OCI-LY3 (cell line): Measurements from ENCODE around the gene MT1H.

ENCODE experiments used
- H2AFZ ChIP-seq: fragments of 200-600, 300-600 bp; shearing (Covaris generic); 2 replicates; pipeline ENCODE4 v1.6.0; 2014; ENCODE audit warnings: antibody characterized with exemption, low read depth, low read length
- H3K27ac ChIP-seq: fragments of 200-600, 300-600 bp; sonication (generic); 2 replicates; pipeline ENCODE4 v1.5.1; 2014; ENCODE audit warnings: mild to moderate bottlenecking, low read length, moderate library complexity, mixed read lengths
- H3K27me3 ChIP-seq: fragments of 200-600, 300-600 bp; sonication (generic); 2 replicates; pipeline ENCODE4 v1.6.1; 2014; ENCODE audit warnings: low read depth, low read length, mixed read lengths
- H3K36me3 ChIP-seq: fragments of 200-600, 300-600 bp; sonication (generic); replicated peaks from 2 replicates; pipeline ENCODE3; 2014; ENCODE audit warnings: low read depth, low read length, mixed read lengths
- H3K4me1 ChIP-seq: fragments of 300-600, 200-600 bp; sonication (generic); 2 replicates; pipeline ENCODE4 v1.6.1; 2014; ENCODE audit warnings: low read length, mixed read lengths
- H3K4me2 ChIP-seq: fragments of 200-600, 300-600 bp; sonication (generic); 2 replicates; pipeline ENCODE4 v1.6.1; 2014; ENCODE audit warnings: low read length, mixed read lengths
- H3K4me3 ChIP-seq: fragments of 300-600, 200-600 bp; sonication (generic); 2 replicates; pipeline ENCODE4 v1.5.1; 2014; ENCODE audit warnings: antibody characterized with exemption, mild to moderate bottlenecking, low read length, moderate library complexity
- H3K79me2 ChIP-seq: fragments of 300-600, 200-600 bp; shearing (Covaris generic); 2 replicates; pipeline ENCODE4 v1.6.1; 2014; ENCODE audit warnings: mild to moderate bottlenecking, low read length, mixed read lengths
- H3K9ac ChIP-seq: fragments of 300-600, 200-600 bp; shearing (Covaris generic); 2 replicates; pipeline ENCODE4 v1.6.0; 2014; ENCODE audit warnings: mild to moderate bottlenecking, low read length, moderate library complexity
- H3K9me3 ChIP-seq: fragments of 200-600, 300-600 bp; shearing (Covaris generic); 2 replicates; pipeline ENCODE4 v1.6.1; 2014; ENCODE audit warnings: low read length, mixed read lengths; ENCODE audit not compliant: insufficient read depth
- H4K20me1 ChIP-seq: fragments of 200-600, 300-600 bp; sonication (generic); 2 replicates; pipeline ENCODE4 v1.6.1; 2016; ENCODE audit warnings: low read length, mixed read lengths; ENCODE audit not compliant: insufficient read depth
- EZH2phosphoT487 ChIP-seq: fragments of 200-600 bp; shearing (Covaris generic); IDR thresholded peaks from 2 replicates; pipeline ENCODE4 v1.6.1; 2018; ENCODE audit warnings: antibody characterized with exemption, mixed run types, low read depth
- TF ChIP-seq, protein P1 (sequence below): fragments of 200-600, 300-600 bp; sonication (generic); IDR thresholded peaks from 2 replicates; pipeline ENCODE4 v1.5.1; 2014; ENCODE audit warnings: antibody characterized with exemption, low read length, low read depth

MT1H gene

DNA sequence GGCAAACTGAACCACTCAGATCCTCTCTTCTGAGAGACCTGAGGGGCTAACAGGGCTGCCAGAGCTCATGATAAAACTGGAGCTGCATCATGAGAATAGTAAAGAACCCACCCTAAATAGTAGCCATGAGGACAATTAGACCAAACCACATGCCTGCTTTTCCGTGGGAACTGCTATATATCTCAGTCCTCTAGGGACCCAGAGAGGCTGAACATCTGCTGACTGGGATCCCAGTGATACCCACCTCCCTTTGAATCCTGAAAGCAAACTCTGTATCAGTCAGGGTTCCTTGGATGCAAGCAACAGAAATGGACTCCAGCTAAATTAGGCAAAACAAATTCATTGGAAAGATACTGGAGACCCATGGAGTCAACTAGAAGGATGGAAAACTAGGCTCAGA is 19.1 kb downstream of the MT1H start:
- Histone ChIP-seq H2AFZ (no peak overlapping the region), H3K4me3 (no peak overlapping the region), H3K9ac (no peak overlapping the region), H3K36me3 (no peaks in the 10 kb centered on the region), H3K79me2 (no peaks in the 10 kb centered on the region), H4K20me1 (no peaks in the 10 kb centered on the region), H3K4me2 (no peak overlapping the region), H3K27me3 (no peaks in the 10 kb centered on the region; the same call in 1 of the 2 replicates), H3K9me3 (no peaks in the 10 kb centered on the region), H3K27ac (no peak overlapping the region), H3K4me1 (no peaks in the 10 kb centered on the region)
- TF ChIP-seq, protein P1, sequence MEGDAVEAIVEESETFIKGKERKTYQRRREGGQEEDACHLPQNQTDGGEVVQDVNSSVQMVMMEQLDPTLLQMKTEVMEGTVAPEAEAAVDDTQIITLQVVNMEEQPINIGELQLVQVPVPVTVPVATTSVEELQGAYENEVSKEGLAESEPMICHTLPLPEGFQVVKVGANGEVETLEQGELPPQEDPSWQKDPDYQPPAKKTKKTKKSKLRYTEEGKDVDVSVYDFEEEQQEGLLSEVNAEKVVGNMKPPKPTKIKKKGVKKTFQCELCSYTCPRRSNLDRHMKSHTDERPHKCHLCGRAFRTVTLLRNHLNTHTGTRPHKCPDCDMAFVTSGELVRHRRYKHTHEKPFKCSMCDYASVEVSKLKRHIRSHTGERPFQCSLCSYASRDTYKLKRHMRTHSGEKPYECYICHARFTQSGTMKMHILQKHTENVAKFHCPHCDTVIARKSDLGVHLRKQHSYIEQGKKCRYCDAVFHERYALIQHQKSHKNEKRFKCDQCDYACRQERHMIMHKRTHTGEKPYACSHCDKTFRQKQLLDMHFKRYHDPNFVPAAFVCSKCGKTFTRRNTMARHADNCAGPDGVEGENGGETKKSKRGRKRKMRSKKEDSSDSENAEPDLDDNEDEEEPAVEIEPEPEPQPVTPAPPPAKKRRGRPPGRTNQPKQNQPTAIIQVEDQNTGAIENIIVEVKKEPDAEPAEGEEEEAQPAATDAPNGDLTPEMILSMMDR, result no peak
- no peak for TF ChIP-seq EZH2phosphoT487

DNA sequence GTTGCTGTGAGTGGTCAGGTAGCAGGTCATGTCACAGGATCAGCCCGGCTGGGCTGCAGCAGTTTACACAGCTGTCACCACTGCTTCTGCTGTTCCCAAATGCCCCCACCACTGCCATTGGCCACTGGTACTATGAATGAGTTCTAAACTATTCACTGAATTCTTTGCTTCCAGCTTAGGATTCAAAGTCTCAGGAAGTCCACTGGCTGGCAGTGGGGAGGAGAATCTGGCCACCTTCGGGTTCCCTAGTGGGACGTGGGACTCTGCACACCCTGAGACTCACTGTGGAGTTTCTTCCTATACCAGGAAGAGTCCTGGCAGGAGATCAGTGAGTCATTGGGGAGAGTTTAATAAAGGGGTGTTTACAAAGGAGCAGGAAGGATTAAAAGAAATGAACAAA is 19.6 kb downstream of the MT1H start:
- TF ChIP-seq EZH2phosphoT487, result no peak
- TF ChIP-seq, protein P1, result no peak
- Histone ChIP-seq H4K20me1 (no peaks in the 10 kb centered on the region), H2AFZ (no peak overlapping the region)

DNA sequence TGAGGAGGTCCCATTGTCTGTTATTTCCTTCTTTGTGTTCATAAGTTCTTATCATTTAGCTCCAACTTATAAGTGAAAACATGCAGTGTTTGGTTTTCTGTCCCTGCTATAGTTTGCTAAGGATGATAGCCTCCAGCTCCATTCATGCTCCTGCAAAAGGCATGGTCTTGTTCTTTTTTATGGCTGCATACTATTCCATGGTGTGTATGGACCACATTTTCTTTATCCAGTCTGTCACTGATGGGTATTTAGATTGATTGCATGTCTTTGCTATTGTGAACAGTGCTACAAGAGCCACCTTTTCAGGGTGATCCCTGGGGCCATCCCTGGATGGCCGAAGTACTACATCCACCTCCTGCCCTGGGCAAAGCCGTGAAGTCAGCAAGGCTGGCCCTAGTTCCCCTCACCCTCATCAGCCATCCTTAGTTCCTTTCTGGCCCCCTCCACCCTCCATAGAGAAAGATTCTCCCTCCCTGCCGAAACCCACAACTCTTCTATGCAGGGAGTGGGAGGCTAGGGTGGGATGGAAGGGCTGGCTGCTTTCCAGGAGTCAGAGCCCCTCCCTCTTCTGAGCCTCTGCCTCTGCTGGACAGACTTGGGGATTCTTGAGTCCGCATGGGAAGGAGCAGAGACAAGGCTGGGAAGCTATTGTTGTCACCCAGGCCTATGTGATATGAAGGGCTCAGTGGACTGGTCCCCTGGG is 21.0 kb downstream of the MT1H start:
- H3K27me3 ChIP-seq, result no peaks in the 10 kb centered on the region; the same call in 1 of the 2 replicates
- H2AFZ ChIP-seq, result no peak overlapping the region
- no peak overlapping the region for H3K9ac ChIP-seq
- no peaks in the 10 kb centered on the region for H3K9me3 ChIP-seq
- TF ChIP-seq, protein P1, result no peak
- no peak for TF ChIP-seq EZH2phosphoT487
- no peaks in the 10 kb centered on the region for H3K36me3 ChIP-seq
- no peak overlapping the region for H3K27ac ChIP-seq
- no peaks in the 10 kb centered on the region for H3K4me1 ChIP-seq
- no peaks in the 10 kb centered on the region for H4K20me1 ChIP-seq
- no peak overlapping the region for H3K4me2 ChIP-seq
- H3K79me2 ChIP-seq, result no peaks in the 10 kb centered on the region
- no peak overlapping the region for H3K4me3 ChIP-seq

More for the DNA sequence above, 19.6 kb downstream of the MT1H start:
- H3K27me3 ChIP-seq, result no peaks in the 10 kb centered on the region; the same call in 1 of the 2 replicates
- no peaks in the 10 kb centered on the region for H3K36me3 ChIP-seq
- no peak overlapping the region for H3K4me3 ChIP-seq
- H3K9me3 ChIP-seq, result no peaks in the 10 kb centered on the region
- H3K79me2 ChIP-seq, result no peaks in the 10 kb centered on the region
- no peaks in the 10 kb centered on the region for H3K4me1 ChIP-seq
- no peak overlapping the region for H3K27ac ChIP-seq
- no peak overlapping the region for H3K4me2 ChIP-seq
- no peak overlapping the region for H3K9ac ChIP-seq

DNA sequence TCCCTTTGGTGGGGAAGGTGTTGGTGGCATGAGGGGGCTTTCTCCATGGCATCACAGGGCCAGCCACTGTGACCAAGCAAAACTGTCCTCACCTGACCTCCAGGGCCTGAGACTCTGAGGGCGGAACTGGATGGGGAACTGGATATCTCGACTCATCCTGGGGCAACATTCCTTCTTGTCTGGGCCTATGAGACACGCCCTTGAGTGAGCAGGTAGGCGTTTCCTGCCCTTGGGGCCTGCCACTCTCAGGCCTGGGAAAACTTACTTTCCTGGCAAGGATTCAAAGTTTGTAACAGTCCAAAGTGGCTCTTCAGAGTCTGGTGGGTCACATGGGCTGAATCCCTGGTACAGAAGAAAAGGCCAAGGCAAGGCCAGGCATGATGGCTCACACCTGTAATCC is 22.3 kb downstream of the MT1H start:
- H3K9ac ChIP-seq, result no peak overlapping the region
- no peaks in the 10 kb centered on the region for H3K4me1 ChIP-seq
- no peaks in the 10 kb centered on the region for H3K79me2 ChIP-seq
- no peaks in the 10 kb centered on the region for H3K9me3 ChIP-seq
- TF ChIP-seq EZH2phosphoT487, result no peak
- TF ChIP-seq, protein P1, result no peak
- no peak overlapping the region for H3K4me3 ChIP-seq
- H2AFZ ChIP-seq, result no peak overlapping the region
- no peaks in the 10 kb centered on the region for H3K36me3 ChIP-seq
- no peak overlapping the region for H3K4me2 ChIP-seq
- no peak overlapping the region for H3K27ac ChIP-seq
- H4K20me1 ChIP-seq, result no peaks in the 10 kb centered on the region
- no peaks in the 10 kb centered on the region; the same call in 1 of the 2 replicates for H3K27me3 ChIP-seq
